Neural progenitor cell (in vitro differentiated cells): ENCODE measurements around the gene SAMD10.

Experiments used
- EZH2 ChIP-seq: fragments of 200-600 bp; sonication (generic); IDR thresholded peaks from 2 replicates; pipeline ENCODE4 v1.6.1; 2017; ENCODE audit warnings: antibody characterized with exemption, mild to moderate bottlenecking, moderate library complexity
- EZH2phosphoT487 ChIP-seq: fragments of 200-600 bp; sonication (generic); IDR thresholded peaks from 2 replicates; pipeline ENCODE4 v1.6.1; 2017; ENCODE audit warnings: antibody characterized with exemption
- TF ChIP-seq, protein P1 (sequence below): fragments of 200-600 bp; sonication (generic); IDR thresholded peaks from 2 replicates; pipeline ENCODE4 v1.5.1; 2017; ENCODE audit warnings: antibody characterized with exemption, mild to moderate bottlenecking

DNA sequence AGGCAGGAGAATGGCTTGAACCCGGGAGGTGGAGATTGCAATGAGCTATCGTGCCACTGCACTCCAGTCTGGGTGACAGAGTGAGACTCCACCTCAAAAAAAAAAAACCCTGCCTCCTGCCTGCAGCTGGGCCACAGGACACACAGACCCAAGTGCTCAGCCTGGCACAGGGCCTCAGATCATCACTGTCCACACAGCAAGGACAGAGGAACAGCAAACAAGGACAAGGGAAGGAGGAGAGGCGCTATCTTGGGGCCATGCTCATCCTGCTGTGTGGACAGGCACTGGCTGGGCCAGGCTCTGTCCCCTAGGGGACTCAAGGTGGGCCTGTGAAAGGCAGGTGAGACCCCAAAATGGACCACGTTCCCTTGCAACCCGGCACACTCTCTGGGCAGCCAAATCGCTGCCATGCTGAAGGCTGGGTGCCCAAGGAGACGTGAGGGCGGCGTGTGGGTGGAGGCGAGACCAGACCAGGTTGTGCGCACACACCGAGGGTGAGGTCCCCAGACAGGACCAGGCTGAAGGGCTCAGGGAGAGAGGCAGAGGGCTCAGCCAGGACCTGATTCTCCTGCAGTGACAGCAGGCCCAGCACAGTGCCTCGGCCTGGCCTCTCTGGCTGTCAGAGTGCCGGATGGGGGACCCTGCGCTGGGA is 32.3 kb downstream of the SAMD10 start:
- TF ChIP-seq, protein P1, sequence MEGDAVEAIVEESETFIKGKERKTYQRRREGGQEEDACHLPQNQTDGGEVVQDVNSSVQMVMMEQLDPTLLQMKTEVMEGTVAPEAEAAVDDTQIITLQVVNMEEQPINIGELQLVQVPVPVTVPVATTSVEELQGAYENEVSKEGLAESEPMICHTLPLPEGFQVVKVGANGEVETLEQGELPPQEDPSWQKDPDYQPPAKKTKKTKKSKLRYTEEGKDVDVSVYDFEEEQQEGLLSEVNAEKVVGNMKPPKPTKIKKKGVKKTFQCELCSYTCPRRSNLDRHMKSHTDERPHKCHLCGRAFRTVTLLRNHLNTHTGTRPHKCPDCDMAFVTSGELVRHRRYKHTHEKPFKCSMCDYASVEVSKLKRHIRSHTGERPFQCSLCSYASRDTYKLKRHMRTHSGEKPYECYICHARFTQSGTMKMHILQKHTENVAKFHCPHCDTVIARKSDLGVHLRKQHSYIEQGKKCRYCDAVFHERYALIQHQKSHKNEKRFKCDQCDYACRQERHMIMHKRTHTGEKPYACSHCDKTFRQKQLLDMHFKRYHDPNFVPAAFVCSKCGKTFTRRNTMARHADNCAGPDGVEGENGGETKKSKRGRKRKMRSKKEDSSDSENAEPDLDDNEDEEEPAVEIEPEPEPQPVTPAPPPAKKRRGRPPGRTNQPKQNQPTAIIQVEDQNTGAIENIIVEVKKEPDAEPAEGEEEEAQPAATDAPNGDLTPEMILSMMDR: no peak
- TF ChIP-seq EZH2 (no peak), EZH2phosphoT487 (no peak)
